Measurements from ENCODE around the gene PALS2.

The PALS2 gene

DNA sequence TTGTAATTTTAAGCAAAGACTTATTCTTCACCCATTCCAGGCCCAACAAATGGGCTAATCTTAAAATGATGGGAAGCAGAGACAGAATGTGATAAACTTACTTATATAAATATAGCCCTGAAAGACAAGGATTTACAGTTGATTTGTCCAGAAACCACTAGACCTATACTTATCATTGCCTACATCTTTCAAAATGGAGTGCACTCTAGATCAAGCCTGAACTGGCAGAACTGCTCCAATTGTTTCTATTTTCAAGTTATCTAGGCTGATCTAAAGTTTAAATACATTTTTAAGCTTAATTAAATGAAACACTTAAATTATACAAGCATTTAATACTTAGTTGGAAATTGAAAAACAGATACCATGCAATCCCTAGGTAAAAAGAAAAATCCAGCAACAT is 24.9 kb upstream of the PALS2 start:
- H3K4me1 ChIP-seq (ENCODE audit: control insufficient read depth in 1 of 2, insufficient read depth in 1 of 2, low read depth in 1 of 2, low read length in 1 of 2) = no peaks in the 10 kb centered on the region
- no peaks in the 10 kb centered on the region for H3K9me3 ChIP-seq
- H3K36me3 ChIP-seq = no peaks in the 10 kb centered on the region
- H3K4me3 ChIP-seq (ENCODE audit: low read depth in 1 of 2, low read length in 1 of 2) = no peak overlapping the region
- TF ChIP-seq, protein P1, sequence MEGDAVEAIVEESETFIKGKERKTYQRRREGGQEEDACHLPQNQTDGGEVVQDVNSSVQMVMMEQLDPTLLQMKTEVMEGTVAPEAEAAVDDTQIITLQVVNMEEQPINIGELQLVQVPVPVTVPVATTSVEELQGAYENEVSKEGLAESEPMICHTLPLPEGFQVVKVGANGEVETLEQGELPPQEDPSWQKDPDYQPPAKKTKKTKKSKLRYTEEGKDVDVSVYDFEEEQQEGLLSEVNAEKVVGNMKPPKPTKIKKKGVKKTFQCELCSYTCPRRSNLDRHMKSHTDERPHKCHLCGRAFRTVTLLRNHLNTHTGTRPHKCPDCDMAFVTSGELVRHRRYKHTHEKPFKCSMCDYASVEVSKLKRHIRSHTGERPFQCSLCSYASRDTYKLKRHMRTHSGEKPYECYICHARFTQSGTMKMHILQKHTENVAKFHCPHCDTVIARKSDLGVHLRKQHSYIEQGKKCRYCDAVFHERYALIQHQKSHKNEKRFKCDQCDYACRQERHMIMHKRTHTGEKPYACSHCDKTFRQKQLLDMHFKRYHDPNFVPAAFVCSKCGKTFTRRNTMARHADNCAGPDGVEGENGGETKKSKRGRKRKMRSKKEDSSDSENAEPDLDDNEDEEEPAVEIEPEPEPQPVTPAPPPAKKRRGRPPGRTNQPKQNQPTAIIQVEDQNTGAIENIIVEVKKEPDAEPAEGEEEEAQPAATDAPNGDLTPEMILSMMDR (IDR thresholded peaks at IDR 0.05) = no peak
- no peak overlapping the region for H3K27ac ChIP-seq
- H3K27me3 ChIP-seq = no peaks in the 10 kb centered on the region

DNA sequence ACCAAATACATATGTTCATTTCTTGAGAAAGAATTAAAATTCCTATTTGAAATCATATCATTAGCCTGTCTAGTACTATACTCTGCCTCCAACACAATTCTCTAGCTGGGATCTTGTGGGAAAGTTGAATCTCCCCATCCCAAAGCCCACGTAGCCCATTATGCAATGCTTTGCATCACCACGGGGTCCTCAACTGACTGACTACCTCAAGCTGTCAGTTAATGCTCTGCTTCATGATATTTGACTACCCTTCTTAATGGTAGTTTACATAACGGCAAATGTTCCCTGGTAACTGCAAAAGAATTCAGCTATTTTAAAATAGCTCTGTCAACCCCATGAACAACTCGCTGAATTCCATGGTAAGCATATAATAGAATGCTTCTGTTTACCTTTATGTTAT is 23.3 kb upstream of the PALS2 start:
- TF ChIP-seq, protein P1 (IDR thresholded peaks at IDR 0.05) = no peak
- H3K9me3 ChIP-seq = no peaks in the 10 kb centered on the region
- no peak overlapping the region for H3K27ac ChIP-seq
- no peak overlapping the region for H3K4me3 ChIP-seq (ENCODE audit: low read depth in 1 of 2, low read length in 1 of 2)
- no peaks in the 10 kb centered on the region for H3K4me1 ChIP-seq (ENCODE audit: control insufficient read depth in 1 of 2, insufficient read depth in 1 of 2, low read depth in 1 of 2, low read length in 1 of 2)
- no peaks in the 10 kb centered on the region for H3K27me3 ChIP-seq
- no peaks in the 10 kb centered on the region for H3K36me3 ChIP-seq

DNA sequence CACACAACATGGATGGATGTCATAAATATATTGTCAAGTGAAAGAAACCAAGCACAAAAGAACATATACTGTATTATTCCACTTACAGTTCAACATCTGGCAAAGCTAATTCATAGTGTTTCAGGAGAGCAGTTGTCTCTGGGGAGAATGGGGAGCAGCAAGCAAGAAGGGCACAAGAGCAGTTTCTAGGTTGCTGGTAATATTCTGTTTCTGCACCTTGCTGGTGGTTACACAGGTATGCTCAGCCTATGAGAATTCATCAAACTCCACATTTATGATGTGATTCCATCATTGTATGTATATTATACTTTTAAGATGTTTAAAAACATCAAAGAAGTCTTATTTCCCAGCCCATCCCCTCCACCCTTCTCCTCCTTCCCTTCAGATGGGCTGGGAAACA is 18.1 kb upstream of the PALS2 start:
- no peaks in the 10 kb centered on the region for H3K36me3 ChIP-seq
- no peak overlapping the region for H3K4me3 ChIP-seq (ENCODE audit: low read depth in 1 of 2, low read length in 1 of 2)
- H3K27me3 ChIP-seq = no peaks in the 10 kb centered on the region
- no peak overlapping the region for H3K27ac ChIP-seq
- no peaks in the 10 kb centered on the region for H3K4me1 ChIP-seq (ENCODE audit: control insufficient read depth in 1 of 2, insufficient read depth in 1 of 2, low read depth in 1 of 2, low read length in 1 of 2)
- TF ChIP-seq, protein P1 (IDR thresholded peaks at IDR 0.05) = no peak
- H3K9me3 ChIP-seq = no peaks in the 10 kb centered on the region

DNA sequence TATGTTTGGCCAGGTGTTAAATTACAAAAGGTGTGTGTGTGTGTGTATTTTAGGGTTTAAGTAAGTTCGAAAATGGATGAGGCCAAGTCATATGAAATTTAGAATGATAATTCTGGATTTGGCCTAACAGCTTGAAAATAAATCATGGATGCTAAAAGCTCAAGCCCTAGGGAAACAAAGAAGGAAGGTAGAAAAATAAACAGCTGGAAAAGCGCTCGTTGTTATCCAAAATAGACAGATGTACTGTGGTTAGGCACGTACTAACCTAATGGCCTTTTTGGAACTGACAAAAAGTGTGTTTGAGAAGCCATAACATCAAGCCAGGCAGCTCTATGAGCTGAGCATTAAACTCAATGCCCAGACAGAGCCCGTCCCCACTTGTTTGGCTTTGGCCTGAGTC is 17.5 kb upstream of the PALS2 start:
- Histone ChIP-seq H3K4me3 (ENCODE audit: low read depth in 1 of 2, low read length in 1 of 2) (no peak overlapping the region), H3K9me3 (no peaks in the 10 kb centered on the region), H3K27ac (no peak overlapping the region), H3K27me3 (no peaks in the 10 kb centered on the region), H3K36me3 (no peaks in the 10 kb centered on the region), H3K4me1 (ENCODE audit: control insufficient read depth in 1 of 2, insufficient read depth in 1 of 2, low read depth in 1 of 2, low read length in 1 of 2) (no peaks in the 10 kb centered on the region)
- TF ChIP-seq, protein P1 (IDR thresholded peaks at IDR 0.05) = no peak

DNA sequence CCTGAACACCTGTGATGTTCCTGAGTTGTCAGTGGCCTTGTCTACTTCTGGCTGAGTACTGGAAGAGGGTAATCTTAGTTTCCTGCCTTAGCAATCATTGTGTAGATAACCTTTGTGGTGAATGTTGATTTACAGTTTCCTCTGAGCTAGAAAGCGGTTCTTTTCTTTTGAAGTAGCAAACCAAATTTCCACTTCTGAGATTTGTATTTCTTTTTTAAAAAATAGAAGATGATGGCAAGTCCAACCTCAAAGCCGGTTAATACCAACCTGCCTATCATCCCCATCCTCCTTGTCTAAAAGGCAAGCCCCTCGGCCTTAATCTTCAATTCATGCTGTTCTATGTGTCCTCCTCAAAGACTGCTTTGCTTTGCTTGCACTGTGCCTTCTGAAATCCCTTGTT is 12.5 kb upstream of the PALS2 start:
- TF ChIP-seq, protein P1 (IDR thresholded peaks at IDR 0.05) = no peak
- Histone ChIP-seq H3K27ac (no peak overlapping the region), H3K4me1 (ENCODE audit: control insufficient read depth in 1 of 2, insufficient read depth in 1 of 2, low read depth in 1 of 2, low read length in 1 of 2) (no peaks in the 10 kb centered on the region), H3K36me3 (no peaks in the 10 kb centered on the region), H3K27me3 (no peaks in the 10 kb centered on the region), H3K4me3 (ENCODE audit: low read depth in 1 of 2, low read length in 1 of 2) (no peak overlapping the region), H3K9me3 (no peaks in the 10 kb centered on the region)

DNA sequence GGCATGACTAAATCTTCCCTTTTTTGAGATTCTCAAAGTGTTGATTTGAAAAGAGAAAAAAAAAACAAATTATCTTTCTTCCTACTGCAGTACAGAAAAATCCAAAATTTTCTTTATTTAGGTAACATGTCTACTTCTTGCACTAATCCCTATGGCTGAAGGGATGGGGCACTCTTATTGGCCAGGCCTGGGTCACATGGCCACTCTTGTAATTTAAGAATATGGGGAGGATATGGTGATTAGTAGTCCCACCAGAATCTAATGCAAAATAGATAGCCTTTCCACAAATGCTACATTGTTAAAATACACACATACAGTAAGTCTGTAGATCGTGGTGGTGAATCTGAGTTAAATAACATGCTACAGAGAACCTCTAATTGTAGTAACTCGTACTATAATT is 7.0 kb upstream of the PALS2 start:
- Histone ChIP-seq H3K4me1 (ENCODE audit: control insufficient read depth in 1 of 2, insufficient read depth in 1 of 2, low read depth in 1 of 2, low read length in 1 of 2) (no peaks in the 10 kb centered on the region), H3K36me3 (no peaks in the 10 kb centered on the region), H3K27ac (no peak overlapping the region), H3K27me3 (peaks cover 33% of the 10 kb centered on the region), H3K9me3 (no peaks in the 10 kb centered on the region), H3K4me3 (ENCODE audit: low read depth in 1 of 2, low read length in 1 of 2) (no peak overlapping the region)
- TF ChIP-seq, protein P1 (IDR thresholded peaks at IDR 0.05) = no peak
